Measurements from ENCODE around the gene GABRG3.

GRCh38 chr15:27119695-27120266 lies 148.8 kb downstream of the GABRG3 start:
- TF ChIP-seq CTCF (IDR thresholded peaks at IDR 0.05; ENCODE audit: poor library complexity) (no peak), EZH2phosphoT487 (IDR thresholded peaks at IDR 0.05; ENCODE audit: low read depth, severe bottlenecking, unreplicated experiment) (no peak), EZH2 (IDR thresholded peaks at IDR 0.05; ENCODE audit: borderline replicate concordance) (no peak)
